Ovary (tissue), 3 donors: ENCODE results near the gene UNC13D.

Experiments
- EP300 ChIP-seq: sonication (generic); formaldehyde crosslinking; IDR thresholded peaks from one replicate; pipeline ENCODE4 v1.6.1; 2017; ENCODE audit warnings: antibody characterized with exemption
- POLR2A ChIP-seq: fragments of 450-650 bp; IDR thresholded peaks from one replicate; pipeline ENCODE4 v1.6.1; 2017; ENCODE audit warnings: antibody characterized with exemption, mild to moderate bottlenecking, moderate library complexity
- TF ChIP-seq, protein P1 (sequence below), 3 donors: fragments of 450-650 bp in 2 of 3; fragments of 200-600 bp in 1 of 3; IDR thresholded peaks; one replicate each; pipeline versions ENCODE4 v1.5.1 to v1.8.0; 2016 to 2022; ENCODE audit warnings: antibody characterized with exemption in 3 of 3, mild to moderate bottlenecking in 1 of 3
- donor health status: DM: no; HTN: no; CAD: no.

DNA sequence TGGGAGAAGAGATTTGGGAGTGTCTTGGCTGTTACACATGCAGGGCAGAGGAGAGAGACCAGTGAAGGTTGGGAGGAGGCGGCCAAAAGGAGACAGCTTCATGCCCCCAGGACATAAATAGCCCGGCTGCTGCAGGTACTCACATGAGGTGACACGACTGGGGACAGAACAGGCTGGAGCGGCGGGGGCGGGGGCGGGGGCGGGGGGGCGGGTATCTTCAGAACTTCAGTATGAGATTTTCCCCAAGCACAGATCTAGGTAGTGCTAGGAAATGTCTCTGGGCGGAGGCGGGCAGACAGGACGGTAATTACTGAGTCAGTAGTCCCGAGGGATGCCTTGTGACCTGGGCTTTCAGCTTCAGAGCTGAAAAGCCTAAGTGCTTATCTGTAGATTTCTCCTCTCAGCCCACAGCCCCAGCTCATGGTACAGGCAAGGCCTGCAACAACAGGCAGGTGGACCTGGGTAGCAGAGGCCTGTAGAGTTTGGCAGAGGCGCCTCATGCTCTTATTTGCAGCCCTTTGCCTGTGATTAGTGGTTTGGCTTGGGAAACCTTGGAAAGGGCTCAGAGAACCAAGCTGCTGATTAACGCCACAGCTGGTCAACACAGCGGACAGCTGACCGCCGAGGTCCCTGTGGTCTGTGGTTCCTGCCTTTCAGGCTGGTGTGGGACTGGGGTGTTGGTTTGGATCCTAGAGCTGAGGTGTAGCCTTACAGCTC, 35.1 kb downstream of the UNC13D start:
- TF ChIP-seq POLR2A: no peak
- TF ChIP-seq, protein P1, sequence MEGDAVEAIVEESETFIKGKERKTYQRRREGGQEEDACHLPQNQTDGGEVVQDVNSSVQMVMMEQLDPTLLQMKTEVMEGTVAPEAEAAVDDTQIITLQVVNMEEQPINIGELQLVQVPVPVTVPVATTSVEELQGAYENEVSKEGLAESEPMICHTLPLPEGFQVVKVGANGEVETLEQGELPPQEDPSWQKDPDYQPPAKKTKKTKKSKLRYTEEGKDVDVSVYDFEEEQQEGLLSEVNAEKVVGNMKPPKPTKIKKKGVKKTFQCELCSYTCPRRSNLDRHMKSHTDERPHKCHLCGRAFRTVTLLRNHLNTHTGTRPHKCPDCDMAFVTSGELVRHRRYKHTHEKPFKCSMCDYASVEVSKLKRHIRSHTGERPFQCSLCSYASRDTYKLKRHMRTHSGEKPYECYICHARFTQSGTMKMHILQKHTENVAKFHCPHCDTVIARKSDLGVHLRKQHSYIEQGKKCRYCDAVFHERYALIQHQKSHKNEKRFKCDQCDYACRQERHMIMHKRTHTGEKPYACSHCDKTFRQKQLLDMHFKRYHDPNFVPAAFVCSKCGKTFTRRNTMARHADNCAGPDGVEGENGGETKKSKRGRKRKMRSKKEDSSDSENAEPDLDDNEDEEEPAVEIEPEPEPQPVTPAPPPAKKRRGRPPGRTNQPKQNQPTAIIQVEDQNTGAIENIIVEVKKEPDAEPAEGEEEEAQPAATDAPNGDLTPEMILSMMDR (IDR thresholded peaks at IDR 0.05): no peak
- TF ChIP-seq EP300: no peak
